Common myeloid progenitor, CD34-positive (primary cell): ENCODE results near the gene ROBO1.

Experiments
- CTCF ChIA-PET: fragments of 350-600 bp; sonication (Branson Sonifier 250); formaldehyde crosslinking; loops from one replicate; lab custom pipeline; 2021; ENCODE audit warnings: antibody characterized with exemption; lab: Charles Lee
- POLR2A ChIA-PET: fragments of 350-600 bp; sonication (Branson Sonifier 250); formaldehyde crosslinking; loops from one replicate; lab custom pipeline; 2021; ENCODE audit warnings: antibody characterized with exemption; lab: Charles Lee
- DNase-seq, 3 donors: peaks; one replicate each; pipeline versions ENCODE4 v3.0.0 to v3.0.0-alpha.2; 2013
- H3K27ac ChIP-seq, 2 experiments: 1 replicate in 1 of 2; 2 replicates in 1 of 2; pipeline ENCODE4 v1.7.0; 2013; ENCODE audit warnings: inconsistent platforms in 2 of 2, low read length in 2 of 2, mild to moderate bottlenecking in 2 of 2, low read depth in 1 of 2, moderate library complexity in 1 of 2; ENCODE audit not compliant: severe bottlenecking in 2 of 2, insufficient read depth in 1 of 2, poor library complexity in 1 of 2
- H3K27me3 ChIP-seq, 5 experiments: replicated peaks in 2 of 5; 1 replicate in 3 of 5; 2 replicates in 2 of 5; pipeline versions ENCODE4 v1.6.1 to v1.7.0; 2013; ENCODE audit warnings: low read length in 4 of 5, mild to moderate bottlenecking in 2 of 5, moderate library complexity in 2 of 5, inconsistent platforms in 1 of 5; ENCODE audit not compliant: insufficient read depth in 5 of 5, control insufficient read depth in 4 of 5
- H3K36me3 ChIP-seq, 4 experiments: 1 replicate in 2 of 4; 2 replicates in 2 of 4; pipeline versions ENCODE4 v1.6.1 to v1.7.0; 2013; ENCODE audit warnings: low read length in 3 of 4, control low read depth in 1 of 4, mild to moderate bottlenecking in 1 of 4; ENCODE audit not compliant: control insufficient read depth in 4 of 4, insufficient read depth in 4 of 4
- H3K4me1 ChIP-seq, 4 experiments: 1 replicate in 3 of 4; 2 replicates in 1 of 4; pipeline versions ENCODE4 v1.6.1 to v1.7.1; 2013; ENCODE audit warnings: low read length in 3 of 4, mild to moderate bottlenecking in 3 of 4, control low read depth in 1 of 4, inconsistent platforms in 1 of 4, moderate library complexity in 1 of 4; ENCODE audit not compliant: control insufficient read depth in 4 of 4, insufficient read depth in 4 of 4; ENCODE audit errors: control extremely low read depth in 1 of 4
- H3K4me3 ChIP-seq, 7 experiments: 1 replicate in 4 of 7; 2 replicates in 3 of 7; pipeline versions ENCODE4 v1.5.1 to v1.7.0; 2013; ENCODE audit warnings: mild to moderate bottlenecking in 7 of 7, low read length in 6 of 7, moderate library complexity in 6 of 7, inconsistent platforms in 2 of 7, low read depth in 2 of 7, control low read depth in 1 of 7; ENCODE audit not compliant: insufficient read depth in 4 of 7, control insufficient read depth in 1 of 7; ENCODE audit errors: extremely low read depth in 1 of 7
- H3K9me3 ChIP-seq, 5 experiments: 1 replicate in 4 of 5; 2 replicates in 1 of 5; pipeline versions ENCODE4 v1.6.1 to v1.7.1; 2013; ENCODE audit warnings: low read length in 4 of 5, mild to moderate bottlenecking in 2 of 5, inconsistent platforms in 1 of 5, low read depth in 1 of 5, moderate library complexity in 1 of 5; ENCODE audit not compliant: control insufficient read depth in 4 of 5, insufficient read depth in 2 of 5; ENCODE audit errors: control extremely low read depth in 1 of 5
- WGBS: methylation state at CpG from one replicate; pipeline ENCODE4 v1.1.5; 2013; ENCODE audit not compliant: insufficient coverage; 5-methylcytosine and 5-hydroxymethylcytosine counted together

ROBO1 gene

DNA sequence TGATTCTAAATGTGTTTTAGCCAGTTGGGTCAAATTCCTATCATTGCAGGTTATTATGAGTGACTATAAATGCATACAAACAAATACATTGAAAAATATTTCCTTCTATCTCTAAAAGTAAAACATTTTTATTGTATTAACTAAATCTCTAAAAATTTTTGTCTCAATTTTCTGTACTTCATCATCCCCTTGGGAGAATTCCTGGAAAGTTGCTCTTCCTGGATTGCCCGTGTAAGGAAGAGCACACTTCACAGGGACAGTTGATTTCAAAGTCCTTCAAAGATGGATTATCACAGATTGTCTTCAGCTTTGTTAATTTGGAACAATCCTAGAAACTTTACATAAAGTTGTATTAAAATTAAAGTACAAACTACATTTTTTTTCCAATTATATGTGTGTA lies 595.6 kb downstream of the ROBO1 start:
- 100% methylated on average over 1 of the region's 1 CpG for WGBS
- Histone ChIP-seq H3K4me3 (no peak overlapping the region), H3K36me3 (no peaks in the 10 kb centered on the region), H3K4me1 (no peaks in the 10 kb centered on the region), H3K9me3 (no peaks in the 10 kb centered on the region), H3K27me3 (no peaks in the 10 kb centered on the region), H3K27ac (no peak overlapping the region)
- DNase-seq, result no peak
- POLR2A ChIA-PET, result no interaction called here
- CTCF ChIA-PET, result no interaction called here

DNA sequence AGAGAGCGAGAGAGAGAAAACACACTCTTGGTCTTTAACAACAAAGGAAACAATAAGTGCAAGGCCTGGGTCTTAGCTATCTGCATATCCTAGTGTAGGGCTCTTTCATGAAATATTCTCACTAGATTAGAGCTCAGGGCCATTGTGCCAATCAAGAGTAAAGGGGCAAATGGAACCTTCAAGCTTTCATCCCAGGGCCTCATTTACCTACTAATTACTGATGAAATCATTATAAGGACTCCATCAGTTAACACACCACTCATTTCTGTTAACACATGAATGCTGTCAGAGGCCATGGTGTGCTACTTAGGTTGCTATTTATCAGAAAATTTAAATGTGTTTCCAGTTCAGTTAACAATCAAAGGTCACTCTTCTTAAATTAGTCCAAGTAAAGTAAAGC lies 597.8 kb downstream of the ROBO1 start:
- Histone ChIP-seq H3K4me1 (no peaks in the 10 kb centered on the region), H3K27me3 (no peaks in the 10 kb centered on the region), H3K36me3 (no peaks in the 10 kb centered on the region), H3K9me3 (no peaks in the 10 kb centered on the region), H3K4me3 (no peak overlapping the region), H3K27ac (no peak overlapping the region)
- WGBS, result no CpG with 5 or more reads among the region's 1 CpG
- ChIA-PET POLR2A (no interaction called here), CTCF (no interaction called here)
- no peak for DNase-seq

DNA sequence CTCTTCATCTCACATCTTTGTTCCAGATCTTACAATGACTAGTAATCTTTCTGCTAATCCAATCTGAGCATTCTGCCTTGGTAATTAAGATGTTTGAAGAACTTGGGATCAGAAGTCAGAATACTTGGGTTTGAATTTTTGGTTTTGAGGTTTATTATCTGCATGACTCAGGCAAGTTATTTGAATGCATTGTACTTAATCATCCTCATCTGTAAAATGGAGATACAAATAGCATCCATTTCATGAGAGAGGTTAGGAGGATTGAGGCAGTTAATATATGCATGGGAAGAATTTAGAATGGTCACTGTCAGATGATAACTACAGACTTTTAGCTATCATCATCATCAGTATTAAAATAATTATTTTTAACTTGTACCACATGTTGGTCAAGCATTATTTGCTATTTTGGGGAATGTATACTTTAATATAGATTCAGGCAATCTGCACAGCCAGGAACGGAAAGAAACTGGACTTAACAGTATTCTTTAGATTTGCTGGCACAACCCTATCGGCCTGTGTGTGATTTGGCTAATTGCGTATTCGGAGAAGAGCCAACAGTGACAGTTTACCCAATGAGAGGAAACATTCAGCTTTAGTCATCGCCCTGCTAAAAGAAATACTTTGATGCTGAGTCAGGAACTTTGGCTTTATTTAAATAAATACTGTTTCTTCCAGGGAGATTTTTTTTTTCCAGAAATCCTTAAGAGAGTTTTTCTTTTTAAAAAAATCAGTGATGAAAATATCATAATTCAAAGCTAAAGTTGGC lies 600.0 kb downstream of the ROBO1 start:
- no peaks in the 10 kb centered on the region for H3K4me1 ChIP-seq
- H3K27ac ChIP-seq, result no peak overlapping the region
- H3K9me3 ChIP-seq, result no peaks in the 10 kb centered on the region
- ChIA-PET CTCF (no interaction called here), POLR2A (no interaction called here)
- no peaks in the 10 kb centered on the region for H3K27me3 ChIP-seq
- no peaks in the 10 kb centered on the region for H3K36me3 ChIP-seq
- H3K4me3 ChIP-seq, result no peak overlapping the region
- no peak for DNase-seq
- WGBS, result 93% methylated on average over 4 of the region's 5 CpGs

DNA sequence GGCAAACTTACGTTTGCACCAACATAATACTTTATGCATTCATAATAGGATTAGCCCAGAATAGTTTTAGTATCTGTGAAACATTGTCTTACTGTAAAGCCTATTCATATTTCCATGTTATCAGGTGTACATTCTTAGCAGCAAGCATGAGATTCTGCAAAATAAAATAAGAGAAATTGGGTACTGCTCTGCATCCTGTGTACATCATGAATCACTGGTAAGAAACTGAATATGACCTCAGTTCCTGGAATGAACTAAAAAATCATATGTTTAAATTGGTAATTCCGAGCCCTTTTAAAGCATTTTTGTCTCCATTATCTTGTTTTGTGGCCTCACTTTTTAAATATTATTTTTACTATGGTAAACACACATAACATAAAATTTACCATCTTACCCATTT lies 605.1 kb downstream of the ROBO1 start:
- Histone ChIP-seq H3K27ac (no peak overlapping the region), H3K27me3 (no peaks in the 10 kb centered on the region), H3K4me3 (no peak overlapping the region), H3K36me3 (no peaks in the 10 kb centered on the region), H3K4me1 (no peaks in the 10 kb centered on the region), H3K9me3 (no peaks in the 10 kb centered on the region)
- no peak for DNase-seq
- no CpG with 5 or more reads among the region's 2 CpGs for WGBS
- CTCF ChIA-PET, result interaction anchor here (0.9 kb wide), 1 partner anchor 10 kb away, joined by 3 read pairs; no protein-coding TSS in a partner anchor
- POLR2A ChIA-PET, result no interaction called here

DNA sequence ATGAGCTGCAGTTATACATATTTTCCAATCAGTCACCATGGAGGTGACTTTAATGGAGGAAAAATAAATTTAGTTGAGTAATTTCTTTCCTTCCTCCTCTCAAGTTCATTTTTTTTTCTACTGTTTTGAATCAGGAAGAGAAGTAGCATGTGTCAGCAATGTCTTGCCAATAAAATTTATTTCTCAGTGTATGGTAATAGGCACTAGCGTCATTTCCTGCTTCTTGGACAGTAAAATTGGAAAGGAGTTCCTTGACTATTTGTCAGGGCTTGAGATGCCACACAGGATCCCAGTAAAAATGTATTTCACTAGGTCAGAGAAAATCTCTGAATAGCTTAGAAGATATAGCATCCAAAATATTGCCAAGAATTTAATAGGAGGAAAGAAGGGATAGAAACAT lies 605.9 kb downstream of the ROBO1 start:
- CTCF ChIA-PET, result interaction anchor here (0.9 kb wide), 1 partner anchor 9 kb away, joined by 3 read pairs; no protein-coding TSS in a partner anchor
- Histone ChIP-seq H3K9me3 (no peaks in the 10 kb centered on the region), H3K27me3 (no peaks in the 10 kb centered on the region), H3K4me3 (no peak overlapping the region), H3K36me3 (no peaks in the 10 kb centered on the region), H3K27ac (no peak overlapping the region), H3K4me1 (no peaks in the 10 kb centered on the region)
- WGBS, result 50% methylated on average over 1 of the region's 1 CpG
- POLR2A ChIA-PET, result no interaction called here
- no peak for DNase-seq

DNA sequence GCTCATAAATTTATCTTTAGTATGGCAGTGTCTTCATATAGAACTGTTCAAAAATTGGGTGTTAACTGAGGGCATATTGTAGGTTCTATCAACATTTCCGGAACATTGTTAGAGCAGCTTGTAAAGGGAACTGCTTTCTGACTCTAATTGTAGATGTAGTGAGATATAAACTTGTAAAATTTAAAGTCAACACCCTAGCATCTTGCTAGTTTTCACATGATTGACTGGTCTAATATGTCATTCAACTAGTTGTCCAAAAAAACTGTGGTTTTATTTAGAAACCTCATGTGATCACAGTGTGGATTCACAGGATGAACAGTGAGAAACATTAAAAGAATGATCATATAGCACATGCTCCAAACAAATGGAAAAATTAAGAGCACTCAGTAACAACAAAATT lies 607.4 kb downstream of the ROBO1 start:
- Histone ChIP-seq H3K4me1 (no peaks in the 10 kb centered on the region), H3K4me3 (no peak overlapping the region), H3K27me3 (no peaks in the 10 kb centered on the region), H3K9me3 (no peaks in the 10 kb centered on the region), H3K27ac (no peak overlapping the region), H3K36me3 (no peaks in the 10 kb centered on the region)
- POLR2A ChIA-PET, result no interaction called here
- no peak for DNase-seq
- WGBS, result 100% methylated on average over 1 of the region's 1 CpG
- CTCF ChIA-PET, result no interaction called here

DNA sequence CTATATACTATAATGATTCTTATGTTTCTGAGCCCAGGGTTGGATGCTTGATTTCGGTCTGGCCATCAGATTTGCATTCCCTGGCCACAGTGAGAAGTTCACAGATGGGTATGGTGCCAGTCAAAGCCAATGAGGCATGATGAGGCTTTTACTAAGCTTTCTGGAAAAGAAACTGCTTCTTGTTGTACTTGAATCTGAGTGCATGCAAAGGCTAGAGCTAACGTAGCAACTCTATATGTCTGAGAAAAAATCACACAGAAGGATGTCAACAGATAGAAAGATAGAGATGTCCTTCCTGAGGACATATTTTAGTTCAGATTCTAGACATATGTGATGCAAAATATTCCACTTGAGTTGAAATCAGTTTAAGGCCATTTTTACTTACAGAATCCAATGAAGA lies 608.1 kb downstream of the ROBO1 start:
- CTCF ChIA-PET, result no interaction called here

More for the DNA sequence above, 608.1 kb downstream of the ROBO1 start:
- Histone ChIP-seq H3K27ac (no peak overlapping the region), H3K4me3 (no peak overlapping the region), H3K27me3 (no peaks in the 10 kb centered on the region), H3K36me3 (no peaks in the 10 kb centered on the region), H3K9me3 (no peaks in the 10 kb centered on the region), H3K4me1 (no peaks in the 10 kb centered on the region)
- POLR2A ChIA-PET, result no interaction called here
- 83% methylated on average over 2 of the region's 2 CpGs for WGBS
- no peak for DNase-seq
